NCI-H1436 treated with DMSO at 0.1 percent for 48 hours (cell line): ENCODE results near the gene ROBO1.

Source experiments
- DNase-seq: peaks from one replicate; lab custom pipeline; 2025; lab: John Stamatoyannopoulos, UW

Gene ROBO1

GRCh38 chr3:79066481-79066880, 701.3 kb downstream of the ROBO1 start:
- DNase-seq = no peak

- no peak for DNase-seq
Observed at GRCh38 chr3:79063624-79064023, 704.2 kb downstream of the ROBO1 start.

- no peak for DNase-seq
Observed at GRCh38 chr3:79057756-79058155, 710.0 kb downstream of the ROBO1 start.

DNA sequence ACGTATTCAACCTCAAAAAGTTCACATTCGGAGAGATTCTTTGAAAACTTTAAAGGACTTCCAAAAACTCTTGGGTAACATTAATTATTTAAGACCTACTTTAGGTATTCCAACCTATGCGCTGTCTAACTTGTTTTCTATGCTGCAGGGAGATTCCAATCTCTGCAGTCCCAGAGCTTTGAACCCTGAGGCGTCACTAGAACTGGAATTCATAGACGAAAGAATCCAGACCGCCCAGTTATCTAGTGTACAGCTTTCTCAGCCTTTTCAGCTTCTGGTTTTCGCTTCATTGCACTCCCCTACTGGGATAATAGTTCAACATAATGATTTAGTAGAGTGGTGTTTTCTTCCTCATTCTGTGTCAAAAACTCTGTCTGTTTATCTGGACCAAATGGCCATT, 711.3 kb downstream of the ROBO1 start:
- DNase-seq = no peak

- no peak for DNase-seq
Observed at GRCh38 chr3:79052054-79052681, 715.6 kb downstream of the ROBO1 start.

- DNase-seq = no peak
Observed at GRCh38 chr3:79047581-79047980, 720.2 kb downstream of the ROBO1 start.

GRCh38 chr3:79041621-79042020, 726.2 kb downstream of the ROBO1 start:
- no peak for DNase-seq

- no peak for DNase-seq
Observed at GRCh38 chr3:79040701-79041100, 727.1 kb downstream of the ROBO1 start.

DNA sequence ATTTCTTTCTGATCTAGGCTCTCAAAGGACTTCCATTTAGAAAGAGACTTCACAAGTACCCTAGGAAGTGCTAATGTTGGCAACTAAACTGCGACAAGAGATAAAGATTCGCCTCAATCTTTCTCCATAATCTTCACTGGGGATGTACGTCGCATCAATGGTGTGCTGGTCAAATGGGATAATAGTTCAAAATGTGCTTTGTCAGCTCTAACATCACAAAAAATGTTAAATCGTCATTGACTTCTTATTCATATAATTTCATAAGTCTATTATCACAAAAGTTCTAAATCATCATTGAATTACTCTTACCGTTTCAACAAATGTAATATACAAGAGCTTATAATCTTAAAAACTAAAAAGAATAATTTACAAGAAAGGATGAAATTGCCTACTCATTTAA, 727.7 kb downstream of the ROBO1 start:
- DNase-seq = no peak

DNA sequence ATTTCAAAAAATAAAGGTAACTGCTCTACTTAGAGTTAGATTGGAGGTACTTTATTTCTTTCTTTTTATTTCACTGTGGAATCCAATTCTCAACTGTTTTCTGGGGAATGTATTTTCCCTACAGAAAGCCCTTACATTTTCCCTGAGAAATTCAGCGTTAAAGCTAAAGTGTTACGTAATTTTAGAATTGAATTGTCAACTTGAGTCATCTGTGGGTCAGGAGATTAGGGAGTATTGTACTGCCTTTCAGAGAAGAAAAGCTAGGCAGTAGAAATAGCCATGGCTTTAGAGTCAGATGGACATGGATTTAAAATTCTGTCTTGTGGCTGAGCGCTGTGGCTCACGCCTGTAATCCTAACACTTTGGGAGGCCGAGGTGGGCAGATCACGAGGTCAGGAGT, 728.6 kb downstream of the ROBO1 start:
- DNase-seq = no peak

DNA sequence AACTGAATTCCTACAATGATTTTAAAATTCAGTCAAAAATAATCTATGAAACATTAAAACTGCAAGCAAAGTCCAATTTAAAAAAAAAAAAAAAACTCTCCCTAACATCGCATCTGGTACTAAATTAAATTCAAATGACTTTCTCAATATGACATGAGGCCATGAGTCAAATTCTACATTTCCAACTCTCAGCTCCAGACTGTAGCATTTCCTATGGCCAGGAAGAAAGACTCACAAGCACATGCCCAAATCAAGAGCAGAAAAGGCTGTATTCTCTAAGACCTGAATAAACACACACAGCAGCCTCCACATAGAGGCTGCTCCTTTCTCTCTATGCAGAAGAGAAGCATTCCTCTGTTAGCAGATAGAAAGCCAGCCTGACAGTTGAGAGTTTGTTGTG, 729.2 kb downstream of the ROBO1 start:
- no peak for DNase-seq

DNA sequence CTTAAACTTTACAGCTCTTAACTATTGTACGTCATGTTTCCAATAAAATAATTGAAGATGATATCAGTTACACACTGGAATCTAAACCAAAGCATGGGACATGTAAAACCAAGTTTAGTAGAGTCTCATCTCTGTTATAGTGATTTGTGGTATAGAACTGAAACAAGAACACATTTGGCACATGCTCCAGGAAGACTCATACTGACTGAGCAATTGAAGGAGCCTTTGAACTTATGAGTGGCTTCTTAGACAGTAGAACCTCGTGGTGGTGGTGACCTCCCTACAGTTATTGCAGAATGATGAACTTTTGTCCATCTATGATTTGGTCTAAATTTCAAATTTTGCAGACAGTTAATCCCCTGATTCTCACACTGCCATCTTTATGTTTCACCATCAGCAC, 729.7 kb downstream of the ROBO1 start:
- DNase-seq = no peak

- DNase-seq = no peak
Observed at GRCh38 chr3:79032686-79033318, 735.0 kb downstream of the ROBO1 start.

- no peak for DNase-seq
Observed at GRCh38 chr3:79030157-79030556, 737.6 kb downstream of the ROBO1 start.

DNA sequence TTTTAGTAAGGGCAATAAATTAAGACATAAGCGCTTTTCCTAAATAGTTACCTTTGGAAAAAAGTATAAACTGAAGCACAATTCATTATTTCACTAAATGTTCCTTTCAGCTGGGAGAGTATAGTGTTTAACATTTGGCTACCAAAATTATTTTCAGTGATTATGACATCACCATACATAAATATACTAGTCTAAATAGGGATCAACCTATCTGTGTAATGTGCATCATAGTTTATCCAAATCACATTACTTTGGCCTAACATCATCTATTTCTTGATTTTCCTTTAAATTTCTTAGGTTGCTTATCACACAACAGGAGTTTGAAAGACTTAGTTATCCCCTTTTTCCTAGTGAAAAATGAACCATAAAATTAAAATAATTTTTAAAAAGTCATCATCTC, 738.9 kb downstream of the ROBO1 start:
- DNase-seq = no peak

- peak; percentile 26 for DNase-seq
Observed at GRCh38 chr3:79027593-79027992, 740.2 kb downstream of the ROBO1 start.

DNA sequence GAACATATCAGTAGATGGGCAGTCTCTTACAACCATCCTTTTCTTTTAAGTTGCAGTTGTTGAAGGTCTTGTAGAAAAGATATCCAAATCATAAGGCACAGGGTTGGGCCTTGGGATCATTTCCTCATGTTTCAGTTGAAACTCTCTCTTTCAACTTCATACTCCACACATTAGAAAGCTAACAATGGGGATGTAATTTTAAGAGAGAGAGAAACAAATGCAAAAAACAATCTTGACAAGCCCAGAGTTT, 747.9 kb downstream of the ROBO1 start:
- no peak for DNase-seq

GRCh38 chr3:79019137-79019923, 748.5 kb downstream of the ROBO1 start:
- no peak for DNase-seq

GRCh38 chr3:79018671-79019136, 749.1 kb downstream of the ROBO1 start:
- no peak for DNase-seq

DNA sequence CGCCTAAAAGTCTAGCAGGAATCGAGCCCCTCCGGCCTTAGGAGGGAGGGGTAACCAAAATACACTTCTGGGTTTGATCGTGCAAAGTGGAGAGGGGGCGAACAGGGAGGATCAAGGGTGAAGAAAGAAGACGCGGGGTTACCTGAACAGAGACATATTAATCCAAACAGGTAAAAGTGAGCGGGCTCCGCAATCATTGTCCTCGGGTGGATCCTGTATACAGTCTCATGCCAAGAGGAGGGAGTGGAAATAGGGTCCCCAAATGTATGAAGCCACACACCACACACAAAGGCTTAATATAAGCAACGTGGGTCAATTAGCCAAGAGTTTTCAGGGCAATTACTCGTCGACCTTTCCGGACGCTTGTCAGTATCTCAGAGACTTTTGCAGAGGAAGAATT, 749.5 kb downstream of the ROBO1 start:
- DNase-seq = no peak

DNA sequence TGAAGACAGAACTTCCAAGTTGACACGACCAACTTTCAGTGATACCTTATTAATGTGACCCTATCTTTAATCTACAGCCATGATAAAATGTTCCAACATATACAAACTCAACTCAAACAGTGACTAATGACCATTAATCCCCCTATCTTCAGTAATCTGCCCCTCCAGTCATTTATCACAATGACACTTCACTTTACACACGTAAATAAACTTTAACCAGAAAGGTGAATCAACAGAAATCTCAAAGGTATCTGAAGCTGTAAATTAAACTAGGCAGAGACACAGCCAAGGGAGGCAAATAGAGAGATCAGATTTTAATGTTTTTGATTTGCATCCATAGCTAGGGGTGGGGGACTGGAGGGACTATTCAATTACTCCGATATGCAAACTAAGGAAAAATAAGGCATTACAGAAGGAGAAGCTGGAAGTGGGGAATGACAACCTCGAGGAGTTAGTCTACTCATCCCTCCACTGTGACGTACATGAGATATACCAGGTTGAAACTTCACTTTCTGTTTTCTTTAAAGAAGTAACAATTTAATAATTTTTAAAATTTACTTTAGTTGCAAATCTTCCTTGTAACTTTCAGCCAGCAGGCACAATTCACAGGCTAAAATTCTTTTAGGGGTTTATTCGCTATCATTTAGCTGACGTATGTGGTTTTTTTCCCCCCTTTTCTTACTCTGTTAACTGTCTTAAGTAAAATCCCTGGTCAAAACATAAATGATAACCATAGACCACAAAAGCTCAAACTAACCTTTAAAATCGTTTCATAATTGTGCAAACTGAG, 751.0 kb downstream of the ROBO1 start:
- no peak for DNase-seq

DNA sequence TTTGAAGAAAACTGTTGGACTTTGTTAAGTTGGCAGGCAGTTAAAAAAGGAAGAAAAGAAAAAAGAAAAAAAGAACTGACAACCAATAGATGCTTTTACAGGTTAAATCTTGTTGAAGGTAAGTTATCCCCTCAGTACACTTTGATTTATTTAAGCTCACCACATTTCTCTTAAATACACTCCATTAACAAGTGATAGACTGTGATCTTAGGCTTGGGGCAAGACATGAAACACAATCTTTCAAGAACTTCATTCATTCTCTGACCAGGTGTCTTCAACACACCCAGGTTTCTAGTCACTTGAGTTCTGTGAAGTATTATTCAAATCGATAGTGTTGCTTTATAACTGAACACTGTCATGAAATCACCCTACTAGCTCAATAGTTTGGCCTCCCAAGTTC, 751.9 kb downstream of the ROBO1 start:
- DNase-seq = no peak

DNA sequence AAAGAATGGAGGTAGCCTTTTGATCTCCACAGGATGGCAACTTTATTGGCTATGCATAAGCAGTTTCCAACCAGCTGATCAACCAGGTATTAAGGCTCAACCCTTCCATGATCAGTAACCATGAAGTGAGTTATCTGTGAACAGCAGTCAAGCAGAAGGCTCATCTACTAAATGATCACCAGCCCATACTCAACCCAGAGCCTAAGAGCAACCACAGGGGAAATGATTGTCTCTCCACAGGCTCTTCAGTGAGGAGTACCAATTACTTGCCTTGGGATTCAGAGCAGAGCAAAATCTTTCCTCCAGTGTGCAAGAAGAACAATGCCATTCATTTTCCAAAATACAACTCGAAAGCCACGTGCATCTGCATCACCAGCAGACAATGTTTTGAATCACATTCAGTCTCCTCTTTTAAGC, 754.8 kb downstream of the ROBO1 start:
- no peak for DNase-seq
